Prostate gland (tissue), 2 donors: ENCODE data around the gene TRIM56.

ENCODE experiments used
- POLR2A ChIP-seq: fragments of 450-650 bp; IDR thresholded peaks from one replicate; pipeline ENCODE4 v1.6.1; 2016; ENCODE audit warnings: antibody characterized with exemption, mild to moderate bottlenecking
- POLR2AphosphoS5 ChIP-seq: sonication (generic); formaldehyde crosslinking; IDR thresholded peaks from one replicate; pipeline ENCODE4 v1.6.1; 2017; ENCODE audit warnings: antibody characterized with exemption
- TF ChIP-seq, protein P1 (sequence below), 4 experiments: fragments of 200-600 bp in 2 of 4; fragments of 450-650 bp in 2 of 4; sonication (generic) in 2 of 4; IDR thresholded peaks; 1 replicate in 3 of 4; 2 replicates in 1 of 4; pipeline ENCODE4 v1.5.1; 2016 to 2019; ENCODE audit warnings: antibody characterized with exemption in 4 of 4, mild to moderate bottlenecking in 2 of 4, moderate library complexity in 2 of 4

DNA sequence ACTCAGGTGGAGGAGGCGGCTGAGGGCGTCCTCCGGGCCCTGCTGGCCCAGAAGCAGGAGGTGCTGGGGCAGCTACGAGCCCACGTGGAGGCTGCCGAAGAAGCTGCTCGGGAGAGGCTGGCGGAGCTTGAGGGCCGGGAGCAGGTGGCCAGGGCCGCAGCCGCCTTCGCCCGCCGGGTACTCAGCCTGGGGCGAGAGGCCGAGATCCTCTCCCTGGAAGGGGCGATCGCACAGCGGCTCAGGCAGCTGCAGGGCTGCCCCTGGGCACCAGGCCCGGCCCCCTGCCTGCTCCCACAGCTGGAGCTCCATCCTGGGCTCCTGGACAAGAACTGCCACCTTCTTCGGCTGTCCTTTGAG lies 2.8 kb downstream of the TRIM56 start:
- TF ChIP-seq, protein P1, sequence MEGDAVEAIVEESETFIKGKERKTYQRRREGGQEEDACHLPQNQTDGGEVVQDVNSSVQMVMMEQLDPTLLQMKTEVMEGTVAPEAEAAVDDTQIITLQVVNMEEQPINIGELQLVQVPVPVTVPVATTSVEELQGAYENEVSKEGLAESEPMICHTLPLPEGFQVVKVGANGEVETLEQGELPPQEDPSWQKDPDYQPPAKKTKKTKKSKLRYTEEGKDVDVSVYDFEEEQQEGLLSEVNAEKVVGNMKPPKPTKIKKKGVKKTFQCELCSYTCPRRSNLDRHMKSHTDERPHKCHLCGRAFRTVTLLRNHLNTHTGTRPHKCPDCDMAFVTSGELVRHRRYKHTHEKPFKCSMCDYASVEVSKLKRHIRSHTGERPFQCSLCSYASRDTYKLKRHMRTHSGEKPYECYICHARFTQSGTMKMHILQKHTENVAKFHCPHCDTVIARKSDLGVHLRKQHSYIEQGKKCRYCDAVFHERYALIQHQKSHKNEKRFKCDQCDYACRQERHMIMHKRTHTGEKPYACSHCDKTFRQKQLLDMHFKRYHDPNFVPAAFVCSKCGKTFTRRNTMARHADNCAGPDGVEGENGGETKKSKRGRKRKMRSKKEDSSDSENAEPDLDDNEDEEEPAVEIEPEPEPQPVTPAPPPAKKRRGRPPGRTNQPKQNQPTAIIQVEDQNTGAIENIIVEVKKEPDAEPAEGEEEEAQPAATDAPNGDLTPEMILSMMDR (IDR thresholded peaks at IDR 0.05) = no peak
- TF ChIP-seq POLR2A (no peak), POLR2AphosphoS5 (no peak)
